ENCODE data around the gene DLGAP1.

Gene DLGAP1

GRCh38 chr18:3547891-3548615 lies 907.1 kb downstream of the DLGAP1 start:
- no peak for TF ChIP-seq CTCF (IDR thresholded peaks at IDR 0.05; ENCODE audit: low read length)
- TF ChIP-seq EZH2 (IDR thresholded peaks at IDR 0.05; ENCODE audit: borderline replicate concordance, low read length), result no peak
- Histone ChIP-seq H3K27ac (ENCODE audit: low read depth, low read length, poor library complexity, severe bottlenecking) (no peak overlapping the region), H3K9me2 (ENCODE audit: low read depth, low read length) (no peaks in the 10 kb centered on the region), H3K4me1 (ENCODE audit: insufficient read depth, low read length, severe bottlenecking) (peaks cover 4% of the 10 kb centered on the region), H3K27me3 (ENCODE audit: insufficient read depth, low read length) (no peaks in the 10 kb centered on the region), H3K4me3 (ENCODE audit: low read depth, low read length, poor library complexity, severe bottlenecking) (no peak overlapping the region), H4K20me1 (ENCODE audit: insufficient read depth, low read length) (no peaks in the 10 kb centered on the region), H3K4me2 (ENCODE audit: low read length) (no peak overlapping the region), H3K36me3 (ENCODE audit: insufficient read depth, low read length) (no peaks in the 10 kb centered on the region), H3K9me3 (ENCODE audit: low read length) (no peaks in the 10 kb centered on the region), H3K79me2 (ENCODE audit: insufficient read depth, low read length) (no peaks in the 10 kb centered on the region), H2AFZ (ENCODE audit: low read length) (no peak overlapping the region), H3K9ac (ENCODE audit: low read length) (no peak overlapping the region), H3F3A (ENCODE audit: insufficient read depth, low read length) (no peaks in the 10 kb centered on the region)

- H3K36me3 ChIP-seq (ENCODE audit: insufficient read depth, low read length), result no peaks in the 10 kb centered on the region
- H3K4me1 ChIP-seq (ENCODE audit: insufficient read depth, low read length, severe bottlenecking), result peaks cover 21% of the 10 kb centered on the region
- no peaks in the 10 kb centered on the region for H3K79me2 ChIP-seq (ENCODE audit: insufficient read depth, low read length)
- TF ChIP-seq EZH2 (IDR thresholded peaks at IDR 0.05; ENCODE audit: borderline replicate concordance, low read length) (no peak), CTCF (IDR thresholded peaks at IDR 0.05; ENCODE audit: low read length) (no peak)
- H3K27ac ChIP-seq (ENCODE audit: low read depth, low read length, poor library complexity, severe bottlenecking), result no peak overlapping the region
- no peaks in the 10 kb centered on the region for H4K20me1 ChIP-seq (ENCODE audit: insufficient read depth, low read length)
- H3K27me3 ChIP-seq (ENCODE audit: insufficient read depth, low read length), result no peaks in the 10 kb centered on the region
- no peak overlapping the region for H3K4me3 ChIP-seq (ENCODE audit: low read depth, low read length, poor library complexity, severe bottlenecking)
- no peak overlapping the region for H3K9ac ChIP-seq (ENCODE audit: low read length)
- no peaks in the 10 kb centered on the region for H3K9me3 ChIP-seq (ENCODE audit: low read length)
- H3K4me2 ChIP-seq (ENCODE audit: low read length), result no peak overlapping the region
- no peaks in the 10 kb centered on the region for H3K9me2 ChIP-seq (ENCODE audit: low read depth, low read length)
- H3F3A ChIP-seq (ENCODE audit: insufficient read depth, low read length), result no peaks in the 10 kb centered on the region
- no peak overlapping the region for H2AFZ ChIP-seq (ENCODE audit: low read length)
These were observed 909.0 kb downstream of the DLGAP1 start for GRCh38 chr18:3546106-3546505.

- Histone ChIP-seq H3K9me3 (ENCODE audit: low read length) (no peaks in the 10 kb centered on the region), H3K27me3 (ENCODE audit: insufficient read depth, low read length) (no peaks in the 10 kb centered on the region), H3K27ac (ENCODE audit: low read depth, low read length, poor library complexity, severe bottlenecking) (no peak overlapping the region), H3K79me2 (ENCODE audit: insufficient read depth, low read length) (no peaks in the 10 kb centered on the region), H3K9me2 (ENCODE audit: low read depth, low read length) (no peaks in the 10 kb centered on the region), H2AFZ (ENCODE audit: low read length) (no peak overlapping the region), H3K9ac (ENCODE audit: low read length) (no peak overlapping the region), H3K4me2 (ENCODE audit: low read length) (no peak overlapping the region), H4K20me1 (ENCODE audit: insufficient read depth, low read length) (no peaks in the 10 kb centered on the region), H3F3A (ENCODE audit: insufficient read depth, low read length) (no peaks in the 10 kb centered on the region), H3K4me1 (ENCODE audit: insufficient read depth, low read length, severe bottlenecking) (peaks cover 24% of the 10 kb centered on the region), H3K4me3 (ENCODE audit: low read depth, low read length, poor library complexity, severe bottlenecking) (no peak overlapping the region), H3K36me3 (ENCODE audit: insufficient read depth, low read length) (no peaks in the 10 kb centered on the region)
- no peak for TF ChIP-seq EZH2 (IDR thresholded peaks at IDR 0.05; ENCODE audit: borderline replicate concordance, low read length)
- TF ChIP-seq CTCF (IDR thresholded peaks at IDR 0.05; ENCODE audit: low read length), result no peak
These were observed 910.6 kb downstream of the DLGAP1 start for GRCh38 chr18:3544537-3544936.

Data from OCI-LY1 (cell line).